Gastroesophageal sphincter (tissue), 4 donors: ENCODE data around the gene C1QL1. TPM values are rescaled to one million over a fixed set of nuclear protein-coding genes. Genes with fewer than 3 reads are reported as not detected.
A peak's percentile ranks its signal among the peaks of the same experiment; 100 is the strongest.

Experiments
- ATAC-seq: fragments of 150-250 bp; one replicate; pipeline ENCODE4 v1.9.1; 2016; ENCODE audit warnings: mild to moderate bottlenecking, moderate library complexity
- H3K27ac ChIP-seq, 4 donors: fragments of 200-600 bp; sonication (generic) in 3 of 4; 1 replicate in 3 of 4; 2 replicates in 1 of 4; pipeline ENCODE4 v1.5.1; 2016 to 2019
- H3K27me3 ChIP-seq: fragments of 200-600 bp; sonication (generic); one replicate; pipeline ENCODE4 v1.5.1; 2019
- H3K36me3 ChIP-seq, 2 donors: fragments of 200-600 bp; sonication (generic); one replicate each; pipeline ENCODE4 v1.5.1; 2019; ENCODE audit warnings: control low read depth in 1 of 2
- H3K4me1 ChIP-seq, 3 donors: fragments of 200-600 bp; sonication (generic); 1 replicate in 2 of 3; 2 replicates in 1 of 3; pipeline ENCODE4 v1.5.1; 2016 to 2019; ENCODE audit warnings: control low read depth in 2 of 3
- H3K4me3 ChIP-seq, 2 donors: fragments of 200-600 bp; sonication (generic); one replicate each; pipeline ENCODE4 v1.5.1; 2019; ENCODE audit warnings: mild to moderate bottlenecking in 1 of 2, moderate library complexity in 1 of 2
- H3K9me3 ChIP-seq, 3 donors: fragments of 200-600 bp; sonication (generic); one replicate each; pipeline ENCODE4 v1.5.1; 2017 to 2019; ENCODE audit warnings: control low read depth in 2 of 3
- CTCF ChIP-seq, 4 experiments: fragments of 200-600 bp in 2 of 4; fragments of 450-650 bp in 2 of 4; sonication (generic) in 1 of 4; IDR thresholded peaks; one replicate each; pipeline ENCODE4 v1.5.1; 2017 to 2019; ENCODE audit warnings: antibody characterized with exemption in 4 of 4, mild to moderate bottlenecking in 2 of 4, moderate library complexity in 2 of 4
- EP300 ChIP-seq: sonication (generic); formaldehyde crosslinking; IDR thresholded peaks from one replicate; pipeline ENCODE4 v1.6.1; 2017; ENCODE audit warnings: antibody characterized with exemption, mild to moderate bottlenecking
- POLR2A ChIP-seq, 2 donors: fragments of 450-650 bp; IDR thresholded peaks; one replicate each; pipeline ENCODE4 v1.6.1; 2017; ENCODE audit warnings: antibody characterized with exemption in 2 of 2, mild to moderate bottlenecking in 2 of 2, moderate library complexity in 1 of 2
- POLR2AphosphoS5 ChIP-seq: sonication (generic); formaldehyde crosslinking; IDR thresholded peaks from one replicate; pipeline ENCODE4 v1.6.1; 2017; ENCODE audit warnings: antibody characterized with exemption
- WGBS, 2 donors: methylation state at CpG; one replicate each; pipeline ENCODE4 v1.1.5; 2018; ENCODE audit warnings: low coverage in 1 of 2; 5-methylcytosine and 5-hydroxymethylcytosine counted together
- total RNA-seq, 4 donors: library from RNA; depleted of rRNA; stranded (reverse); fragments of >200 nt; gene quantifications; one replicate each; pipeline ENCODE4 v1.1.0, GENCODE V29; 2016

The C1QL1 gene
- total RNA-seq, 4 donors from 2014 or later = 4.1 to 7.1 (median 5.0) TPM

- no peak overlapping the region for H3K27ac ChIP-seq
- 11 to 19% methylated on average over 1 to 4 of the region's 9 CpGs for WGBS, 2 donors
These were observed 48.1 kb downstream of the C1QL1 start for GRCh38 chr17:44919885-44920564.

DNA sequence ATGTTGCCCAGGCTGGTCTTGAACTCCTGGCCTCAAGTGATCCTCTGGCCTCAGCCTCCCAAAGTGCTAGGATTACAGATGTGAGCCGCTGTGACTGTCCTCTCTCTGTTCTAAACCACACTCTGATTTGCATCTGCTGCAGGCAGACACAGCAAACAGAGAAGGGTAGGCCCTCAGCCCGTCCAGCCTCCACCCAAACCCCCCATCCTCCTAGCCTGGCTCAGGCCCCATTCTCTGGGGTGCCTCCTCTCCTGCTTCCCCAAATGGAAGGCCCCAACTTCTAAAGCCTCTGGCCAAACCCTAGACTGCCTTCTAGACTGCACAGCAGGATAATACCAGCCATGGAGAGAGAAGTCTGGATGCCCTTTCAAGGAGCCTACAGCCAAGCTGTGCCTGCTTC, 48.7 kb downstream of the C1QL1 start:
- H3K4me1 ChIP-seq = peaks cover 0 to 35% (median 14%) of the 10 kb centered on the region in 3 donors

More at GRCh38 chr17:44919885-44920564, 48.1 kb downstream of the C1QL1 start:
- TF ChIP-seq EP300 = no peak
- no peak for TF ChIP-seq POLR2A (IDR thresholded peaks at IDR 0.05)
- peak; percentile 31 for TF ChIP-seq POLR2AphosphoS5
- peak in 3 of 4 experiments; percentile 94 to 95 (median 95) for TF ChIP-seq CTCF (IDR thresholded peaks at IDR 0.05)
- Histone ChIP-seq H3K36me3 (no peaks in the 10 kb centered on the region), H3K4me3 (no peak overlapping the region), H3K9me3 (no peaks in the 10 kb centered on the region), H3K27me3 (no peaks in the 10 kb centered on the region), H3K4me1 (peaks cover 0 to 35% (median 14%) of the 10 kb centered on the region in 3 donors)
- peak; percentile 90 for ATAC-seq

DNA sequence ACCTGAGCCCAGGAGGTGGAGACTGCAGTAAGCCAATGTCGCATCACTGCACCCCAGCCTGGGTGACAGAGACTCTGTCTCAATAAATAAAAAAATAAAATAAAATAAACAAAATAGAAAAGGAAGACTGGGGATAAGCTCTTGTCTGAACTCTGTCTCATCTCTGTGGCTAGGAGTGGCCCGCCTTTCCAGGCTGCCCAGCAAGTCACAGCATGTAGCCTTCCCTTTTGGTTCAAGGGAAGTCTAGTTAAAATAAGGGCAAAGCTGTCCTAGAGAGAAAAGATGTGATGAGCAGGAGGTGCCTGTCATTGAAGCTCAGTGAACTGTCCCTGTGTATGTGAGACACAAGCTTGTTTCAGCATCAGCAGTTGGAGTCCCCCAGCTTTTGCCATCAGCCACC, 50.1 kb downstream of the C1QL1 start:
- no peak overlapping the region for H3K4me3 ChIP-seq
- TF ChIP-seq POLR2A (IDR thresholded peaks at IDR 0.05) (no peak), CTCF (IDR thresholded peaks at IDR 0.05) (no peak), POLR2AphosphoS5 (no peak), EP300 (no peak)
- H3K9me3 ChIP-seq = no peaks in the 10 kb centered on the region
- no peak for ATAC-seq
- no peaks in the 10 kb centered on the region for H3K36me3 ChIP-seq
- H3K27ac ChIP-seq = no peak overlapping the region
- H3K27me3 ChIP-seq = peaks cover 3% of the 10 kb centered on the region
- peaks cover 0 to 35% (median 14%) of the 10 kb centered on the region in 3 donors for H3K4me1 ChIP-seq
- WGBS, 2 donors = 92 to 100% methylated on average over 1 of the region's 2 CpGs

More for the DNA sequence above, 48.7 kb downstream of the C1QL1 start:
- no peaks in the 10 kb centered on the region for H3K36me3 ChIP-seq
- H3K9me3 ChIP-seq = no peaks in the 10 kb centered on the region
- no peaks in the 10 kb centered on the region for H3K27me3 ChIP-seq
- 71 to 80% methylated on average over 1 to 2 of the region's 2 CpGs for WGBS, 2 donors
- H3K27ac ChIP-seq = no peak overlapping the region
- ATAC-seq = no peak
- H3K4me3 ChIP-seq = no peak overlapping the region
- no peak for TF ChIP-seq CTCF (IDR thresholded peaks at IDR 0.05)
- TF ChIP-seq EP300 = no peak

DNA sequence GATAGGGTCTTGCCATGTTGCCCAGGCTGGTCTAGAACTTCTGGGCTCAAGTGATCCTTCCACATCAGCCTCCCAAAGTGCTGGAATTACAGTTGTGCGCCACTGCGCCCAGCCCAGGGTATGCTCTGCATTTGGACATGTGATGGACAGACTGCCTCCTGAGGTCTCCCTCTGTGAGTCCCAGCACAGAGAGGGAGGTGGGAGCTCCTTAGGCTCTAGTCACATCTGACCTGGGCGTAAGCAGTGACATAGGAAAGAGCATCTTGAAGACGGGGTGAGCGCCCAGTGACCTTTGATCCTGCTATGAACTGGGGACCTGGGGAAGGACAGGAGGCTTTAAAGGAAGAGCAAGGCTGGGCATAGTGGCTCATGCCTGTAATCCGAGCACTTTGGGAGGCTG, 50.6 kb downstream of the C1QL1 start:
- no peak for ATAC-seq
- WGBS, 2 donors = 81% methylated on average over 3 of the region's 6 CpGs; no CpG with 5 or more reads in 1 of the 2 donors
- H3K27me3 ChIP-seq = peaks cover 8% of the 10 kb centered on the region
- no peak for TF ChIP-seq POLR2AphosphoS5
- TF ChIP-seq CTCF (IDR thresholded peaks at IDR 0.05) = no peak
- TF ChIP-seq POLR2A (IDR thresholded peaks at IDR 0.05) = no peak
- no peak for TF ChIP-seq EP300
- H3K27ac ChIP-seq = peak overlapping the region in 3 of 4 donors; percentile 21 to 63 (median 24)
- peaks cover 0 to 35% (median 14%) of the 10 kb centered on the region in 3 donors for H3K4me1 ChIP-seq
- H3K36me3 ChIP-seq = no peaks in the 10 kb centered on the region
- no peaks in the 10 kb centered on the region for H3K9me3 ChIP-seq
- H3K4me3 ChIP-seq = no peak overlapping the region

- Histone ChIP-seq H3K4me1 (peaks cover 0 to 35% (median 14%) of the 10 kb centered on the region in 3 donors), H3K36me3 (no peaks in the 10 kb centered on the region), H3K27me3 (peaks cover 14% of the 10 kb centered on the region), H3K27ac (peak overlapping the region in 3 of 4 donors; percentile 63 to 73 (median 69)), H3K9me3 (no peaks in the 10 kb centered on the region), H3K4me3 (no peak overlapping the region)
- peak; percentile 61 for ATAC-seq
- no CpG with 5 or more reads among the region's 10 CpGs for WGBS, 2 donors
- TF ChIP-seq POLR2AphosphoS5 (peak; percentile 74), EP300 (no peak)
These were observed 51.3 kb downstream of the C1QL1 start for GRCh38 chr17:44916781-44917241.
